Neural progenitor cell (in vitro differentiated cells): ENCODE data around the gene OPRL1. TPM values are rescaled to one million over a fixed set of nuclear protein-coding genes. Genes with fewer than 3 reads are reported as not detected.
A peak's percentile ranks its signal among the peaks of the same experiment; 100 is the strongest.

Experiments
- DNase-seq: peaks from one replicate; pipeline ENCODE4 v3.0.0-alpha.2; 2016; ENCODE audit warnings: low spot score
- H2AFZ ChIP-seq: fragments of 200-600 bp; sonication (generic); replicated peaks from 2 replicates; pipeline ENCODE4 v1.6.1; 2016; ENCODE audit warnings: antibody characterized with exemption
- H3F3A ChIP-seq: fragments of 200-600 bp; sonication (generic); 2 replicates; pipeline ENCODE4 v1.6.1; 2016; ENCODE audit warnings: antibody characterized with exemption, low read depth
- H3K27ac ChIP-seq: fragments of 200-600 bp; sonication (generic); 2 replicates; pipeline ENCODE4 v1.5.1; 2016; ENCODE audit warnings: mild to moderate bottlenecking
- H3K27me3 ChIP-seq: fragments of 200-600 bp; sonication (generic); 2 replicates; pipeline ENCODE4 v1.6.1; 2016; ENCODE audit warnings: mild to moderate bottlenecking, moderate library complexity
- H3K36me3 ChIP-seq: fragments of 200-600 bp; sonication (generic); 2 replicates; pipeline ENCODE4 v1.5.1; 2016
- H3K4me1 ChIP-seq: fragments of 200-600 bp; sonication (generic); 2 replicates; pipeline ENCODE4 v1.6.1; 2016; ENCODE audit warnings: mixed run types
- H3K4me2 ChIP-seq: fragments of 200-600 bp; sonication (generic); 2 replicates; pipeline ENCODE4 v1.6.1; 2016
- H3K4me3 ChIP-seq: fragments of 200-600 bp; sonication (generic); 2 replicates; pipeline ENCODE4 v1.5.1; 2016
- H3K79me2 ChIP-seq: fragments of 200-600 bp; sonication (generic); 2 replicates; pipeline ENCODE4 v1.6.1; 2016; ENCODE audit warnings: low read depth
- H3K9ac ChIP-seq: fragments of 200-600 bp; sonication (generic); 2 replicates; pipeline ENCODE4 v1.6.1; 2016
- H3K9me3 ChIP-seq: fragments of 200-600 bp; sonication (generic); 2 replicates; pipeline ENCODE4 v1.5.1; 2016; ENCODE audit warnings: low read depth
- H4K20me1 ChIP-seq: fragments of 200-600 bp; sonication (generic); 2 replicates; pipeline ENCODE4 v1.6.1; 2016; ENCODE audit warnings: low read depth
- H3K27ac Mint-ChIP-seq: 3 replicates; pipeline ENCODE4 v1.8.0; 2021; ENCODE audit warnings: mixed read lengths
- H3K27me3 Mint-ChIP-seq: 2 replicates; pipeline ENCODE4 v1.8.0; 2022; ENCODE audit warnings: low read depth, mild to moderate bottlenecking, inconsistent platforms, moderate library complexity, mixed read lengths; ENCODE audit not compliant: insufficient read depth
- H3K36me3 Mint-ChIP-seq: 3 replicates; pipeline ENCODE4 v1.8.0; 2021; ENCODE audit warnings: mixed read lengths
- H3K4me1 Mint-ChIP-seq: 3 replicates; pipeline ENCODE4 v1.8.0; 2021; ENCODE audit warnings: mixed read lengths
- H3K4me3 Mint-ChIP-seq: 3 replicates; pipeline ENCODE4 v1.8.0; 2021; ENCODE audit warnings: mild to moderate bottlenecking, moderate library complexity, mixed read lengths
- H3K9me3 Mint-ChIP-seq: 3 replicates; pipeline ENCODE4 v1.8.0; 2020; ENCODE audit warnings: mixed read lengths
- CTCF ChIP-seq: fragments of 200-600 bp; sonication (generic); IDR thresholded peaks from 2 replicates; pipeline ENCODE4 v1.5.1; 2017; ENCODE audit warnings: antibody characterized with exemption, mild to moderate bottlenecking
- EZH2 ChIP-seq: fragments of 200-600 bp; sonication (generic); IDR thresholded peaks from 2 replicates; pipeline ENCODE4 v1.6.1; 2017; ENCODE audit warnings: antibody characterized with exemption, mild to moderate bottlenecking, moderate library complexity
- EZH2phosphoT487 ChIP-seq: fragments of 200-600 bp; sonication (generic); IDR thresholded peaks from 2 replicates; pipeline ENCODE4 v1.6.1; 2017; ENCODE audit warnings: antibody characterized with exemption
- total RNA-seq: library from RNA; depleted of rRNA; stranded (reverse); fragments of >200 nt; gene quantifications from 2 replicates; pipeline ENCODE4 v1.2.3, GENCODE V29; 2015; ENCODE audit warnings: low replicate concordance

Gene OPRL1
- total RNA-seq, 1 donor from 2014 or later, result 1.3 TPM

GRCh38 chr20:64103871-64104666 is 24.2 kb downstream of the OPRL1 start:
- H3K4me3 ChIP-seq, result no peak overlapping the region
- TF ChIP-seq EZH2, result no peak
- H2AFZ ChIP-seq, result no peak overlapping the region
- peaks cover 4% of the 10 kb centered on the region for H3K4me1 ChIP-seq
- no peaks in the 10 kb centered on the region for H3F3A ChIP-seq
- no peak overlapping the region for H3K27ac Mint-ChIP-seq
- H3K9ac ChIP-seq, result no peak overlapping the region
- H3K36me3 ChIP-seq, result no peaks in the 10 kb centered on the region
- peaks cover 45% of the 10 kb centered on the region for H3K27me3 ChIP-seq
- peak overlapping the region; percentile 2 for H3K4me3 Mint-ChIP-seq
- H3K27ac ChIP-seq, result no peak overlapping the region
- H3K9me3 Mint-ChIP-seq, result no peaks in the 10 kb centered on the region
- H3K79me2 ChIP-seq, result no peaks in the 10 kb centered on the region
- no peaks in the 10 kb centered on the region for H3K36me3 Mint-ChIP-seq
- peaks cover 15% of the 10 kb centered on the region for H3K4me1 Mint-ChIP-seq
- no peak for DNase-seq
- no peak overlapping the region for H3K4me2 ChIP-seq
- peaks cover 29% of the 10 kb centered on the region for H3K27me3 Mint-ChIP-seq
- H3K9me3 ChIP-seq, result no peaks in the 10 kb centered on the region
- peaks cover 9% of the 10 kb centered on the region for H4K20me1 ChIP-seq

GRCh38 chr20:64104667-64105451 is 25.0 kb downstream of the OPRL1 start:
- Mint-ChIP-seq H3K4me3 (no peak overlapping the region), H3K27ac (no peak overlapping the region), H3K4me1 (peaks cover 15% of the 10 kb centered on the region), H3K27me3 (peaks cover 29% of the 10 kb centered on the region), H3K9me3 (no peaks in the 10 kb centered on the region), H3K36me3 (no peaks in the 10 kb centered on the region)
- Histone ChIP-seq H3K9ac (no peak overlapping the region), H3K36me3 (no peaks in the 10 kb centered on the region), H2AFZ (no peak overlapping the region), H4K20me1 (peaks cover 9% of the 10 kb centered on the region), H3K4me1 (peaks cover 4% of the 10 kb centered on the region), H3K4me2 (no peak overlapping the region), H3K27ac (no peak overlapping the region), H3K4me3 (no peak overlapping the region), H3K9me3 (no peaks in the 10 kb centered on the region), H3K79me2 (no peaks in the 10 kb centered on the region), H3K27me3 (peaks cover 44% of the 10 kb centered on the region), H3F3A (no peaks in the 10 kb centered on the region)
- no peak for TF ChIP-seq CTCF
- TF ChIP-seq EZH2, result no peak
- TF ChIP-seq EZH2phosphoT487, result no peak
- no peak for DNase-seq

GRCh38 chr20:64105846-64106434 is 26.1 kb downstream of the OPRL1 start:
- peaks cover 9% of the 10 kb centered on the region for H4K20me1 ChIP-seq
- H3K9me3 Mint-ChIP-seq, result no peaks in the 10 kb centered on the region
- no peaks in the 10 kb centered on the region for H3K36me3 Mint-ChIP-seq
- H3K27ac ChIP-seq, result no peak overlapping the region
- H3K36me3 ChIP-seq, result no peaks in the 10 kb centered on the region
- H3K27ac Mint-ChIP-seq, result no peak overlapping the region
- peaks cover 34% of the 10 kb centered on the region for H3K27me3 ChIP-seq
- no peak overlapping the region for H3K9ac ChIP-seq
- H3K4me1 Mint-ChIP-seq, result peaks cover 15% of the 10 kb centered on the region
- H3K4me1 ChIP-seq, result peaks cover 4% of the 10 kb centered on the region
- H3K9me3 ChIP-seq, result no peaks in the 10 kb centered on the region
- no peaks in the 10 kb centered on the region for H3K79me2 ChIP-seq
- H3K27me3 Mint-ChIP-seq, result peaks cover 30% of the 10 kb centered on the region
- H2AFZ ChIP-seq, result no peak overlapping the region
- no peak for DNase-seq
- H3K4me3 ChIP-seq, result no peak overlapping the region
- TF ChIP-seq EZH2phosphoT487, result no peak
- no peak for TF ChIP-seq EZH2
- TF ChIP-seq CTCF, result no peak
- H3K4me2 ChIP-seq, result no peak overlapping the region
- no peaks in the 10 kb centered on the region for H3F3A ChIP-seq
- no peak overlapping the region for H3K4me3 Mint-ChIP-seq
